IMR-90 (cell line): ENCODE measurements around the gene NOXRED1. TPM values are rescaled to one million over a fixed set of nuclear protein-coding genes. Genes with fewer than 3 reads are reported as not detected.

Source experiments
- ATAC-seq: fragments of 200-7000 bp; cut with Tn5 transposase; 2 replicates; pipeline ENCODE4 v1.9.1; 2020; ENCODE audit warnings: low read depth, mild to moderate bottlenecking, moderate library complexity
- BruUV-seq: library from RNA; stranded (reverse); fragments of 400-500 nt; replicated peaks from 2 replicates; lab custom pipeline; 2021; lab: Mats Ljungman, UMichigan
- CTCF ChIA-PET: fragments of 300-600 bp; formaldehyde crosslinking; extraction: SDS; loops from one replicate; lab custom pipeline; 2021; ENCODE audit warnings: antibody characterized with exemption; lab: Yijun Ruan, JAX
- POLR2A ChIA-PET: fragments of 300-600 bp; sonication (Branson Sonifier 250); formaldehyde crosslinking; loops from one replicate; lab custom pipeline; 2022; ENCODE audit warnings: antibody characterized with exemption; ENCODE audit not compliant: unreplicated experiment; lab: Charles Lee
- DNase-seq: peaks from one replicate; pipeline ENCODE4 v3.0.0; 2013
- H2AFZ ChIP-seq: replicated peaks from 2 replicates; pipeline ENCODE3; 2013; ENCODE audit warnings: low read length, mild to moderate bottlenecking; ENCODE audit not compliant: poor library complexity
- H2AK5ac ChIP-seq: 2 replicates; pipeline ENCODE4 v1.6.1; 2013; ENCODE audit warnings: low read depth, low read length, inconsistent platforms
- H2AK9ac ChIP-seq: replicated peaks from 2 replicates; pipeline ENCODE3; 2013; ENCODE audit warnings: mild to moderate bottlenecking, low read depth, low read length, moderate library complexity; ENCODE audit not compliant: poor library complexity
- H2BK120ac ChIP-seq: 2 replicates; pipeline ENCODE4 v1.6.1; 2013; ENCODE audit warnings: low read depth, low read length, inconsistent platforms
- H2BK15ac ChIP-seq: 3 replicates; pipeline ENCODE4 v1.6.1; 2013; ENCODE audit warnings: low read depth, low read length, inconsistent platforms
- H2BK20ac ChIP-seq: 2 replicates; pipeline ENCODE4 v1.6.1; 2013; ENCODE audit warnings: low read depth, mild to moderate bottlenecking, inconsistent platforms, low read length, moderate library complexity
- H2BK5ac ChIP-seq: 2 replicates; pipeline ENCODE4 v1.6.1; 2013; ENCODE audit warnings: mild to moderate bottlenecking, low read depth, low read length, inconsistent platforms; ENCODE audit not compliant: poor library complexity, severe bottlenecking
- H3K14ac ChIP-seq: replicated peaks from 2 replicates; pipeline ENCODE4 v1.6.1; 2013; ENCODE audit warnings: low read depth, low read length, inconsistent platforms
- H3K18ac ChIP-seq: 2 replicates; pipeline ENCODE4 v1.6.1; 2013; ENCODE audit warnings: low read depth, low read length, control low read depth
- H3K23ac ChIP-seq: 2 replicates; pipeline ENCODE4 v1.6.1; 2013; ENCODE audit warnings: low read depth, low read length, inconsistent platforms
- H3K27ac ChIP-seq: 2 replicates; pipeline ENCODE4 v1.5.1; 2013; ENCODE audit warnings: mild to moderate bottlenecking, control low read depth, low read length; ENCODE audit not compliant: insufficient read depth
- H3K27me3 ChIP-seq: 2 replicates; pipeline ENCODE4 v1.6.1; 2013; ENCODE audit warnings: low read length; ENCODE audit not compliant: control insufficient read depth, insufficient read depth
- H3K36me3 ChIP-seq: 2 replicates; pipeline ENCODE4 v1.6.1; 2013; ENCODE audit warnings: low read length, mixed read lengths; ENCODE audit not compliant: control insufficient read depth, insufficient read depth
- H3K4ac ChIP-seq: 2 replicates; pipeline ENCODE4 v1.6.1; 2013; ENCODE audit warnings: low read depth, low read length, inconsistent platforms
- H3K4me1 ChIP-seq: 2 replicates; pipeline ENCODE4 v1.6.1; 2013; ENCODE audit warnings: low read length, mixed read lengths; ENCODE audit not compliant: control insufficient read depth, insufficient read depth
- H3K4me2 ChIP-seq: 2 replicates; pipeline ENCODE4 v1.6.1; 2013; ENCODE audit warnings: low read depth, mild to moderate bottlenecking, control low read depth, low read length, moderate library complexity
- H3K4me3 ChIP-seq: 2 replicates; pipeline ENCODE4 v1.5.1; 2013; ENCODE audit warnings: low read depth, mild to moderate bottlenecking, control low read depth, low read length, moderate library complexity; ENCODE audit not compliant: insufficient read depth
- H3K56ac ChIP-seq: 2 replicates; pipeline ENCODE4 v1.6.1; 2013; ENCODE audit warnings: low read length, inconsistent platforms; ENCODE audit not compliant: insufficient read depth; ENCODE audit errors: extremely low read depth
- H3K79me1 ChIP-seq, 2 experiments: 2 replicates each; pipeline ENCODE4 v1.6.1; 2013; ENCODE audit warnings: low read length in 2 of 2, inconsistent platforms in 1 of 2, low read depth in 1 of 2
- H3K9ac ChIP-seq: 2 replicates; pipeline ENCODE4 v1.6.1; 2013; ENCODE audit warnings: low read depth, low read length, control low read depth
- H3K9me1 ChIP-seq: 2 replicates; pipeline ENCODE4 v1.6.1; 2013; ENCODE audit warnings: low read length, inconsistent platforms; ENCODE audit not compliant: insufficient read depth
- H3K9me3 ChIP-seq: 2 replicates; pipeline ENCODE4 v1.6.1; 2013; ENCODE audit warnings: low read length; ENCODE audit not compliant: control insufficient read depth, insufficient read depth
- H4K20me1 ChIP-seq: 2 replicates; pipeline ENCODE4 v1.6.1; 2013; ENCODE audit warnings: low read length, inconsistent platforms; ENCODE audit not compliant: insufficient read depth
- H4K5ac ChIP-seq: 2 replicates; pipeline ENCODE4 v1.6.1; 2013; ENCODE audit warnings: mild to moderate bottlenecking, low read depth, low read length, control low read depth
- H4K8ac ChIP-seq, 2 experiments: 2 replicates each; pipeline ENCODE4 v1.6.1; 2013; ENCODE audit warnings: low read depth in 2 of 2, low read length in 2 of 2, control low read depth in 1 of 2, inconsistent platforms in 1 of 2
- H4K91ac ChIP-seq: 2 replicates; pipeline ENCODE4 v1.6.1; 2013; ENCODE audit warnings: low read depth, low read length, inconsistent platforms; ENCODE audit not compliant: insufficient read depth
- CHD1 ChIP-seq: IDR thresholded peaks from 2 replicates; pipeline ENCODE4 v1.6.1; 2012; ENCODE audit warnings: low read depth, low read length, improper control_type of control experiment
- MAZ ChIP-seq: IDR thresholded peaks from 2 replicates; pipeline ENCODE4 v1.6.1; 2012; ENCODE audit warnings: low read depth, mild to moderate bottlenecking, low read length, improper control_type of control experiment, moderate library complexity, borderline replicate concordance
- MXI1 ChIP-seq: IDR thresholded peaks from 2 replicates; pipeline ENCODE4 v1.6.1; 2012; ENCODE audit warnings: low read depth, mild to moderate bottlenecking, low read length, moderate library complexity, borderline replicate concordance
- RCOR1 ChIP-seq: IDR thresholded peaks from 2 replicates; pipeline ENCODE4 v1.6.1; 2012; ENCODE audit warnings: mild to moderate bottlenecking, low read length, improper control_type of control experiment; ENCODE audit not compliant: insufficient replicate concordance
- SMC3 ChIP-seq: fragments of 150-350 bp; IDR thresholded peaks from 2 replicates; pipeline ENCODE4 v1.6.1; 2016; ENCODE audit warnings: low read depth, mild to moderate bottlenecking, antibody characterized with exemption, low read length, moderate library complexity
- WGBS, 2 experiments: methylation state at CpG; one replicate each; pipeline versions ENCODE4 v1.1.5 to v1.1.7; 2013; ENCODE audit warnings: missing lambda C conversion rate in 2 of 2; ENCODE audit not compliant: insufficient read length in 1 of 2; ENCODE audit errors: extremely low coverage in 2 of 2; 5-methylcytosine and 5-hydroxymethylcytosine counted together
- dilution Hi-C: fragments of 300-500 bp; cut with HindIII; formaldehyde crosslinking; loops from one replicate; pipeline ENCODE4 v1.14.3; 2018; ENCODE audit warnings: low sequenced_read_pairs; ENCODE audit not compliant: unreplicated experiment
- in situ Hi-C: fragments of 300-500 bp; cut with MboI; formaldehyde crosslinking; loops from 3 replicates; pipeline ENCODE4 v1.14.3; 2019; ENCODE audit warnings: low sequenced_read_pairs, inconsistent platforms, mixed read lengths
- intact Hi-C: fragments of 100-400 bp; cut with micrococcal nuclease; formaldehyde crosslinking; loops from 2 replicates; pipeline ENCODE4 v1.10.0; 2022
- polyA plus RNA-seq, 3 experiments: library from polyadenylated mRNA; depleted of rRNA; stranded (reverse); fragments of >200 nt; gene quantifications; 2 replicates each; pipeline ENCODE4 v1.2.3, GENCODE V29; 2012; ENCODE audit warnings: low replicate concordance in 1 of 3
- total RNA-seq: library from RNA; depleted of rRNA; stranded (reverse); fragments of >200 nt; gene quantifications from 2 replicates; pipeline ENCODE4 v1.2.3, GENCODE V29; 2012
- TF ChIP-seq, protein P1 (sequence below): fragments of 150-350 bp; IDR thresholded peaks from 2 replicates; pipeline ENCODE4 v1.6.1; 2017; ENCODE audit warnings: mild to moderate bottlenecking, antibody characterized with exemption, low read length, low read depth
- TF ChIP-seq, protein P2 (sequence below): fragments of 150-350 bp; IDR thresholded peaks from 2 replicates; pipeline ENCODE4 v1.6.1; 2016; ENCODE audit warnings: low read depth, mild to moderate bottlenecking, low read length, moderate library complexity, borderline replicate concordance

NOXRED1 gene
- total and polyA plus RNA-seq, 2 of the 4 experiments (the other 2 are of a cell fraction) = under 0.01 to 0.14 TPM

DNA sequence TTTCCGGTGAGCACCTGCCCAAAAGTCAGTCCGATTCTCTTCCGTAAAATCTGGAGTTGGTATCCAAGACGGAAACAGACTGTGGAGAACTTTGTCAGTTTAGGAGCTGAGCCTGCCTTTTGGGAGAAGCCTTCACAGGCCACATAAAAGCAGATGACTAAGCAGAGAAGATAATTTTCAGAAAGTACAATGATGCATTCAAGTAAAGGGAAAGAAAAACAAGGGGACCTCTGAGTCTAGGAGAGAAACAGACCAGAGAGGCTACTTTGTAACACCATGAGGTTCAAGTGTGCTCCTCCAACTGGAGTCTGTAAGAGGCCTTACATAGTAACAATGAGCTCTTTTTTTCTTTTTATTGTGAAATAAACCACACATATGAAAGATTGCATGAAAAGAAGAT lies 67.5 kb downstream of the NOXRED1 start:
- no peak overlapping the region for H3K23ac ChIP-seq
- no peak overlapping the region for H3K56ac ChIP-seq
- no peak overlapping the region for H4K91ac ChIP-seq
- no peak overlapping the region for H4K8ac ChIP-seq
- dilution Hi-C loops = no loop called here
- ChIA-PET POLR2A (no interaction called here), CTCF (no interaction called here)
- no peaks in the 10 kb centered on the region for H3K27me3 ChIP-seq
- no peak overlapping the region for H3K4ac ChIP-seq
- H3K9me1 ChIP-seq = no peaks in the 10 kb centered on the region
- no peak overlapping the region for H3K9ac ChIP-seq
- H3K4me1 ChIP-seq = no peaks in the 10 kb centered on the region; the same call in 1 of the 2 replicates
- no peaks in the 10 kb centered on the region for H4K20me1 ChIP-seq
- intact Hi-C loops = no loop called here
- TF ChIP-seq RCOR1 (no peak), SMC3 (no peak), CHD1 (no peak), MXI1 (no peak), MAZ (no peak)
- TF ChIP-seq, protein P1, sequence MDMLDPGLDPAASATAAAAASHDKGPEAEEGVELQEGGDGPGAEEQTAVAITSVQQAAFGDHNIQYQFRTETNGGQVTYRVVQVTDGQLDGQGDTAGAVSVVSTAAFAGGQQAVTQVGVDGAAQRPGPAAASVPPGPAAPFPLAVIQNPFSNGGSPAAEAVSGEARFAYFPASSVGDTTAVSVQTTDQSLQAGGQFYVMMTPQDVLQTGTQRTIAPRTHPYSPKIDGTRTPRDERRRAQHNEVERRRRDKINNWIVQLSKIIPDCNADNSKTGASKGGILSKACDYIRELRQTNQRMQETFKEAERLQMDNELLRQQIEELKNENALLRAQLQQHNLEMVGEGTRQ = no peak
- TF ChIP-seq, protein P2, sequence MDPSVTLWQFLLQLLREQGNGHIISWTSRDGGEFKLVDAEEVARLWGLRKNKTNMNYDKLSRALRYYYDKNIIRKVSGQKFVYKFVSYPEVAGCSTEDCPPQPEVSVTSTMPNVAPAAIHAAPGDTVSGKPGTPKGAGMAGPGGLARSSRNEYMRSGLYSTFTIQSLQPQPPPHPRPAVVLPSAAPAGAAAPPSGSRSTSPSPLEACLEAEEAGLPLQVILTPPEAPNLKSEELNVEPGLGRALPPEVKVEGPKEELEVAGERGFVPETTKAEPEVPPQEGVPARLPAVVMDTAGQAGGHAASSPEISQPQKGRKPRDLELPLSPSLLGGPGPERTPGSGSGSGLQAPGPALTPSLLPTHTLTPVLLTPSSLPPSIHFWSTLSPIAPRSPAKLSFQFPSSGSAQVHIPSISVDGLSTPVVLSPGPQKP = no peak
- ATAC-seq (no peak), DNase-seq (no peak)
- H3K79me1 ChIP-seq = no peaks in the 10 kb centered on the region; a peak in 1 of 4 replicates
- no peak overlapping the region for H4K5ac ChIP-seq
- H3K4me2 ChIP-seq = no peak overlapping the region
- H3K18ac ChIP-seq = no peak overlapping the region
- no peaks in the 10 kb centered on the region for H3K36me3 ChIP-seq
- no peak overlapping the region for H2BK5ac ChIP-seq
- H2BK120ac ChIP-seq = no peak overlapping the region
- WGBS, 2 experiments = 100% methylated on average over 3 of the region's 4 CpGs; no CpG with 5 or more reads in 1 of the 2 experiments
- BruUV-seq = no TSS peak
- H2BK20ac ChIP-seq = no peak overlapping the region
- no peak overlapping the region for H2AK5ac ChIP-seq
- no peak overlapping the region for H2AFZ ChIP-seq
- H3K14ac ChIP-seq = no peak overlapping the region
- H2BK15ac ChIP-seq = no peak overlapping the region
- H3K4me3 ChIP-seq = no peak overlapping the region
- no peak overlapping the region for H3K27ac ChIP-seq
- H3K9me3 ChIP-seq = no peaks in the 10 kb centered on the region
- in situ Hi-C loops = no loop called here
- no peak overlapping the region for H2AK9ac ChIP-seq
